Stomach (tissue), 4 donors: Measurements from ENCODE around the gene MORC1.

Experiments used
- CTCF ChIP-seq, 7 experiments: fragments of 450-650 bp in 4 of 7; fragments of 200-600 bp in 3 of 7; sonication (generic) in 3 of 7; IDR thresholded peaks; one replicate each; pipeline ENCODE4 v1.5.1; 2016 to 2019; ENCODE audit warnings: antibody characterized with exemption in 7 of 7, control low read depth in 2 of 7, mild to moderate bottlenecking in 1 of 7
- EP300 ChIP-seq: sonication (generic); formaldehyde crosslinking; IDR thresholded peaks from one replicate; pipeline ENCODE4 v1.6.1; 2017; ENCODE audit warnings: antibody characterized with exemption
- POLR2A ChIP-seq, 4 donors: fragments of 450-650 bp; IDR thresholded peaks; one replicate each; pipeline ENCODE4 v1.6.1; 2016; ENCODE audit warnings: antibody characterized with exemption in 4 of 4, control low read depth in 2 of 4, mild to moderate bottlenecking in 1 of 4, moderate library complexity in 1 of 4
- POLR2AphosphoS5 ChIP-seq, 3 donors: sonication (generic); formaldehyde crosslinking; IDR thresholded peaks; one replicate each; pipeline ENCODE4 v1.6.1; 2016; ENCODE audit warnings: antibody characterized with exemption in 3 of 3

DNA sequence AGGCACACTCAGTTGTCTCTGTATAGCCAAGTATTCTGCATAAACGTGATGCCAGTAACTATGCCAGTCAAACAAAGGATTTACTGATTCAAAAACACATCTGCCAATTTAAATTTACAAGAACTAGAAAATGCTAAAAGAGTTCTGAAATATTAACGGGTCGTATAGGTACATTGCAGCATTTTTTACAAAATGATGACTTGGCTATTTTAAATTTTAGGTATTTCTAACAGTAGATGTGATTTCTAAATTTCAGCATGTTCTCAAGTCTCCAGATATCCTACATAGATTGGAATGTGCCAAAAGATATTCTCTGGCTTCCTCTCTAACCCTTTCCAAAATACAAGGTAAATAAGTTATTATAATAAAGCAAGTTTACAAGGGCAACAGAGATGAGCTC lies 60.3 kb downstream of the MORC1 start:
- TF ChIP-seq CTCF (IDR thresholded peaks at IDR 0.05) (no peak), POLR2AphosphoS5 (IDR thresholded peaks at IDR 0.05) (no peak), EP300 (no peak), POLR2A (IDR thresholded peaks at IDR 0.05) (no peak)
